ENCODE results near the gene PDE4D. TPM values are rescaled to one million over a fixed set of nuclear protein-coding genes. Genes with fewer than 3 reads are reported as not detected.
A peak's percentile ranks its signal among the peaks of the same experiment; 100 is the strongest.

Gene PDE4D
- total and polyA plus RNA-seq, 3 experiments from 2014 or later: 5.6 to 18.3 (median 17.7) TPM

GRCh38 chr5:59115345-59115744 is 778.2 kb downstream of the PDE4D start:
- Mint-ChIP-seq H3K27ac (peak overlapping the region in 1 of 8 donors; percentile 9), H3K4me1 (no peaks in the 10 kb centered on the region), H3K9me3 (peaks cover 0 to 1% (median 0%) of the 10 kb centered on the region in 5 donors), H3K27me3 (peaks cover 3 to 7% of the 10 kb centered on the region in 2 donors), H3K36me3 (no peaks in the 10 kb centered on the region), H3K4me3 (no peak overlapping the region)
- Histone ChIP-seq H3K4me1 (ENCODE audit: insufficient read depth, low read length) (no peaks in the 10 kb centered on the region), H3K36me3 (ENCODE audit: insufficient read depth, low read length) (no peaks in the 10 kb centered on the region), H3K27me3 (ENCODE audit: insufficient read depth, low read length, poor library complexity, severe bottlenecking) (no peaks in the 10 kb centered on the region), H3K9me3 (ENCODE audit: low read length) (no peaks in the 10 kb centered on the region), H3K4me3 (ENCODE audit: low read length) (no peak overlapping the region), H3K27ac (ENCODE audit: low read depth, low read length) (no peak overlapping the region)
- ChIA-PET POLR2A (interaction anchor here (1.5 kb wide), 1 partner anchor 9 kb away, joined by 5 read pairs; no protein-coding TSS in a partner anchor), CTCF (interaction anchor here (1.0 to 1.9 kb wide), 4 partner anchors 8 to 19 kb away, joined by 3 to 5 read pairs (median 4); no protein-coding TSS in a partner anchor)
- no peak for DNase-seq

GRCh38 chr5:59109383-59109782 is 784.1 kb downstream of the PDE4D start:
- ChIA-PET CTCF (interaction anchor here (1.2 kb wide), 1 partner anchor 14 kb away, joined by 4 read pairs; no protein-coding TSS in a partner anchor), POLR2A (no interaction called here)
- H3K27me3 ChIP-seq (ENCODE audit: insufficient read depth, low read length, poor library complexity, severe bottlenecking): no peaks in the 10 kb centered on the region
- no peak overlapping the region for H3K27ac ChIP-seq (ENCODE audit: low read depth, low read length)
- H3K9me3 ChIP-seq (ENCODE audit: low read length): no peaks in the 10 kb centered on the region
- peaks cover 3% of the 10 kb centered on the region in 2 donors for H3K27me3 Mint-ChIP-seq
- H3K27ac Mint-ChIP-seq: no peak overlapping the region
- H3K4me1 Mint-ChIP-seq: peaks cover 0 to 16% (median 4%) of the 10 kb centered on the region in 3 donors
- no peak overlapping the region for H3K4me3 ChIP-seq (ENCODE audit: low read length)
- H3K36me3 Mint-ChIP-seq: no peaks in the 10 kb centered on the region
- H3K4me1 ChIP-seq (ENCODE audit: insufficient read depth, low read length): no peaks in the 10 kb centered on the region
- peaks cover 0 to 1% (median 0%) of the 10 kb centered on the region in 5 donors for H3K9me3 Mint-ChIP-seq
- no peak overlapping the region for H3K4me3 Mint-ChIP-seq
- H3K36me3 ChIP-seq (ENCODE audit: insufficient read depth, low read length): no peaks in the 10 kb centered on the region
- no peak for DNase-seq

GRCh38 chr5:59107692-59108091 is 785.8 kb downstream of the PDE4D start:
- H3K27ac Mint-ChIP-seq: no peak overlapping the region
- CTCF ChIA-PET: interaction anchor here (1.3 kb wide), 1 partner anchor 30 kb away, joined by 3 read pairs; no protein-coding TSS in a partner anchor
- POLR2A ChIA-PET: interaction anchor here (1.1 kb wide), 1 partner anchor 16 kb away, joined by 5 read pairs; no protein-coding TSS in a partner anchor
- no peaks in the 10 kb centered on the region for H3K36me3 ChIP-seq (ENCODE audit: insufficient read depth, low read length)
- H3K9me3 Mint-ChIP-seq: no peaks in the 10 kb centered on the region
- H3K4me1 Mint-ChIP-seq: peaks cover 0 to 18% (median 7%) of the 10 kb centered on the region in 3 donors
- H3K9me3 ChIP-seq (ENCODE audit: low read length): no peaks in the 10 kb centered on the region
- no peak overlapping the region for H3K4me3 Mint-ChIP-seq
- no peaks in the 10 kb centered on the region for H3K36me3 Mint-ChIP-seq
- no peaks in the 10 kb centered on the region for H3K4me1 ChIP-seq (ENCODE audit: insufficient read depth, low read length)
- H3K27me3 ChIP-seq (ENCODE audit: insufficient read depth, low read length, poor library complexity, severe bottlenecking): no peaks in the 10 kb centered on the region
- no peak for DNase-seq
- H3K27ac ChIP-seq (ENCODE audit: low read depth, low read length): no peak overlapping the region
- H3K4me3 ChIP-seq (ENCODE audit: low read length): no peak overlapping the region
- peaks cover 0 to 3% of the 10 kb centered on the region in 2 donors for H3K27me3 Mint-ChIP-seq

GRCh38 chr5:59104400-59105127 is 789.0 kb downstream of the PDE4D start:
- ChIA-PET CTCF (interaction anchor here (1.1 kb wide), 2 partner anchors 10 to 19 kb away, joined by 3 to 4 read pairs; no protein-coding TSS in a partner anchor), POLR2A (no interaction called here)
- Histone ChIP-seq H3K27me3 (ENCODE audit: insufficient read depth, low read length, poor library complexity, severe bottlenecking) (no peaks in the 10 kb centered on the region), H3K4me3 (ENCODE audit: low read length) (no peak overlapping the region), H3K27ac (ENCODE audit: low read depth, low read length) (no peak overlapping the region), H3K9me3 (ENCODE audit: low read length) (no peaks in the 10 kb centered on the region), H3K36me3 (ENCODE audit: insufficient read depth, low read length) (no peaks in the 10 kb centered on the region), H3K4me1 (ENCODE audit: insufficient read depth, low read length) (peaks cover 6% of the 10 kb centered on the region)
- Mint-ChIP-seq H3K36me3 (peaks cover 0 to 2% (median 0%) of the 10 kb centered on the region in 3 donors), H3K9me3 (peaks cover 0 to 2% (median 0%) of the 10 kb centered on the region in 5 donors), H3K27me3 (peaks cover 0 to 3% of the 10 kb centered on the region in 2 donors), H3K4me3 (no peak overlapping the region), H3K4me1 (peaks cover 15 to 34% (median 24%) of the 10 kb centered on the region in 3 donors), H3K27ac (no peak overlapping the region)
- DNase-seq: no peak

GRCh38 chr5:59103303-59103702 is 790.2 kb downstream of the PDE4D start:
- Histone ChIP-seq H3K4me1 (ENCODE audit: insufficient read depth, low read length) (peaks cover 16% of the 10 kb centered on the region), H3K27me3 (ENCODE audit: insufficient read depth, low read length, poor library complexity, severe bottlenecking) (no peaks in the 10 kb centered on the region), H3K4me3 (ENCODE audit: low read length) (no peak overlapping the region), H3K36me3 (ENCODE audit: insufficient read depth, low read length) (no peaks in the 10 kb centered on the region), H3K9me3 (ENCODE audit: low read length) (no peaks in the 10 kb centered on the region), H3K27ac (ENCODE audit: low read depth, low read length) (no peak overlapping the region)
- Mint-ChIP-seq H3K9me3 (peaks cover 0 to 2% (median 0%) of the 10 kb centered on the region in 5 donors), H3K27me3 (peaks cover 0 to 3% of the 10 kb centered on the region in 2 donors), H3K36me3 (peaks cover 0 to 2% (median 0%) of the 10 kb centered on the region in 3 donors), H3K4me1 (peaks cover 24 to 46% (median 35%) of the 10 kb centered on the region in 3 donors), H3K27ac (peak overlapping the region in 1 of 8 donors; percentile 49), H3K4me3 (no peak overlapping the region)
- POLR2A ChIA-PET: no interaction called here
- no peak for DNase-seq
- CTCF ChIA-PET: interaction anchor here (1.1 kb wide), 1 partner anchor 19 kb away, joined by 3 read pairs; no protein-coding TSS in a partner anchor

GRCh38 chr5:59102437-59102836 is 791.1 kb downstream of the PDE4D start:
- DNase-seq: no peak
- Mint-ChIP-seq H3K27ac (peak overlapping the region in 1 of 8 donors; percentile 79), H3K4me1 (peaks cover 24 to 48% (median 32%) of the 10 kb centered on the region in 3 donors), H3K4me3 (no peak overlapping the region), H3K27me3 (peaks cover 0 to 3% of the 10 kb centered on the region in 2 donors), H3K9me3 (peaks cover 0 to 2% (median 0%) of the 10 kb centered on the region in 5 donors), H3K36me3 (peaks cover 0 to 2% (median 0%) of the 10 kb centered on the region in 3 donors)
- Histone ChIP-seq H3K4me1 (ENCODE audit: insufficient read depth, low read length) (peaks cover 17% of the 10 kb centered on the region), H3K9me3 (ENCODE audit: low read length) (no peaks in the 10 kb centered on the region), H3K4me3 (ENCODE audit: low read length) (no peak overlapping the region), H3K27me3 (ENCODE audit: insufficient read depth, low read length, poor library complexity, severe bottlenecking) (no peaks in the 10 kb centered on the region), H3K27ac (ENCODE audit: low read depth, low read length) (no peak overlapping the region), H3K36me3 (ENCODE audit: insufficient read depth, low read length) (no peaks in the 10 kb centered on the region)
- POLR2A ChIA-PET: interaction anchor here (0.6 kb wide), 1 partner anchor 25 kb away, joined by 3 read pairs; no protein-coding TSS in a partner anchor
- CTCF ChIA-PET: interaction anchor here (1.1 to 1.3 kb wide), 2 partner anchors 19 to 25 kb away, joined by 3 read pairs; no protein-coding TSS in a partner anchor

- ChIA-PET POLR2A (interaction anchor here (1.5 to 3.9 kb wide), 2 partner anchors 27 to 61 kb away, joined by 3 to 21 read pairs; no protein-coding TSS in a partner anchor), CTCF (no interaction called here)
- no peaks in the 10 kb centered on the region for H3K27me3 ChIP-seq (ENCODE audit: insufficient read depth, low read length, poor library complexity, severe bottlenecking)
- Mint-ChIP-seq H3K4me1 (peaks cover 25 to 50% (median 33%) of the 10 kb centered on the region in 3 donors), H3K9me3 (peaks cover 0 to 2% (median 0%) of the 10 kb centered on the region in 5 donors), H3K27me3 (peaks cover 0 to 3% of the 10 kb centered on the region in 2 donors), H3K27ac (peak overlapping the region; percentile 47 to 95 (median 86)), H3K36me3 (peaks cover 0 to 2% (median 0%) of the 10 kb centered on the region in 3 donors), H3K4me3 (peak overlapping the region in 1 of 7 donors; percentile 7)
- no peaks in the 10 kb centered on the region for H3K36me3 ChIP-seq (ENCODE audit: insufficient read depth, low read length)
- peaks cover 17% of the 10 kb centered on the region for H3K4me1 ChIP-seq (ENCODE audit: insufficient read depth, low read length)
- H3K9me3 ChIP-seq (ENCODE audit: low read length): no peaks in the 10 kb centered on the region
- DNase-seq: no peak
- H3K27ac ChIP-seq (ENCODE audit: low read depth, low read length): no peak overlapping the region
- H3K4me3 ChIP-seq (ENCODE audit: low read length): no peak overlapping the region
Measured at GRCh38 chr5:59100875-59101274, 792.7 kb downstream of the PDE4D start.
